HEK293 (cell line): ENCODE measurements around the gene UVSSA.

ENCODE experiments used
- CTCF ChIA-PET: fragments of 350-600 bp; formaldehyde crosslinking; extraction: SDS; loops from one replicate; lab custom pipeline; 2021; ENCODE audit warnings: antibody characterized with exemption; lab: Yijun Ruan, JAX
- POLR2A ChIA-PET: fragments of 300-600 bp; formaldehyde crosslinking; extraction: SDS; loops from one replicate; lab custom pipeline; 2020; ENCODE audit warnings: antibody characterized with exemption, inconsistent platforms; lab: Yijun Ruan, JAX
- H3K27ac ChIP-seq: fragments of 200-500 bp; sonication (Bioruptor generic); 2 replicates; pipeline ENCODE4 v1.5.1; 2014; ENCODE audit warnings: low read depth, low read length, control low read depth, inconsistent platforms; ENCODE audit errors: extremely low read depth
- H3K36me3 ChIP-seq, 2 experiments: fragments of 200-500 bp in 1 of 2; sonication (Bioruptor generic) in 1 of 2; 1 replicate in 1 of 2; 2 replicates in 1 of 2; pipeline ENCODE4 v1.5.1; 2014 to 2017; ENCODE audit warnings: inconsistent platforms in 2 of 2, low read length in 2 of 2; ENCODE audit not compliant: control insufficient read depth in 2 of 2, insufficient read depth in 1 of 2
- H3K4me1 ChIP-seq: fragments of 200-500 bp; sonication (Bioruptor generic); 2 replicates; pipeline ENCODE4 v1.5.1; 2014; ENCODE audit warnings: mild to moderate bottlenecking, low read length, inconsistent platforms; ENCODE audit not compliant: control insufficient read depth, insufficient read depth
- H3K4me3 ChIP-seq: 2 replicates; pipeline ENCODE4 v1.5.1; 2011; ENCODE audit warnings: low read depth, mild to moderate bottlenecking, control low read depth, low read length, moderate library complexity
- H3K9me3 ChIP-seq: fragments of 200-500 bp; sonication (Bioruptor generic); 2 replicates; pipeline ENCODE4 v1.5.1; 2014; ENCODE audit warnings: low read depth, low read length, inconsistent platforms; ENCODE audit not compliant: control insufficient read depth, insufficient read depth
- GLIS2 ChIP-seq: fragments of 450-650 bp; formaldehyde crosslinking; IDR thresholded peaks from 2 replicates; pipeline ENCODE4 v1.5.1; 2016; ENCODE audit warnings: missing biosample characterization, missing genetic modification characterization
- INSM2 ChIP-seq: fragments of 450-650 bp; formaldehyde crosslinking; IDR thresholded peaks from 2 replicates; pipeline ENCODE4 v1.5.1; 2016; ENCODE audit warnings: missing biosample characterization, missing genetic modification characterization
- KLF10 ChIP-seq: fragments of 450-650 bp; IDR thresholded peaks from 2 replicates; pipeline ENCODE4 v1.5.1; 2018; ENCODE audit warnings: missing biosample characterization, mild to moderate bottlenecking, missing genetic modification characterization
- MEIS1 ChIP-seq: sonication (generic); formaldehyde crosslinking; IDR thresholded peaks from 2 replicates; pipeline ENCODE4 v1.8.1; 2022; ENCODE audit warnings: missing genetic modification reagents, mild to moderate bottlenecking, borderline replicate concordance
- SETDB1 ChIP-seq: IDR thresholded peaks from one replicate; pipeline ENCODE4 v1.6.1; 2017; ENCODE audit warnings: mild to moderate bottlenecking, low read length, moderate library complexity, mixed read lengths; ENCODE audit not compliant: insufficient read length
- ZFP69B ChIP-seq: fragments of 450-650 bp; formaldehyde crosslinking; IDR thresholded peaks from 2 replicates; pipeline ENCODE4 v1.5.1; 2016; ENCODE audit warnings: missing biosample characterization, missing genetic modification characterization
- ZNF112 ChIP-seq: fragments of 450-650 bp; formaldehyde crosslinking; IDR thresholded peaks from 2 replicates; pipeline ENCODE4 v1.5.0; 2017; ENCODE audit warnings: missing biosample characterization, missing genetic modification characterization
- ZNF157 ChIP-seq: fragments of 450-650 bp; formaldehyde crosslinking; IDR thresholded peaks from 2 replicates; pipeline ENCODE4 v1.5.1; 2016; ENCODE audit warnings: missing biosample characterization, missing genetic modification characterization
- ZNF16 ChIP-seq: fragments of 450-650 bp; formaldehyde crosslinking; IDR thresholded peaks from 2 replicates; pipeline ENCODE4 v1.5.1; 2016; ENCODE audit warnings: low read depth, missing biosample characterization, missing genetic modification characterization
- ZNF202 ChIP-seq: fragments of 450-650 bp; formaldehyde crosslinking; IDR thresholded peaks from 2 replicates; pipeline ENCODE4 v1.5.1; 2016; ENCODE audit warnings: missing biosample characterization, missing genetic modification characterization, borderline replicate concordance
- ZNF211 ChIP-seq: fragments of 450-650 bp; formaldehyde crosslinking; IDR thresholded peaks from 2 replicates; pipeline ENCODE4 v1.5.1; 2016; ENCODE audit warnings: low read depth, missing biosample characterization, missing genetic modification characterization
- ZNF248 ChIP-seq: fragments of 450-650 bp; formaldehyde crosslinking; IDR thresholded peaks from 2 replicates; pipeline ENCODE4 v1.5.1; 2017; ENCODE audit warnings: missing biosample characterization, missing genetic modification characterization
- ZNF335 ChIP-seq: fragments of 450-650 bp; formaldehyde crosslinking; conservative IDR thresholded peaks from 2 replicates; pipeline ENCODE4 v1.5.1; 2016; ENCODE audit warnings: missing biosample characterization, missing genetic modification characterization
- ZNF391 ChIP-seq: fragments of 450-650 bp; formaldehyde crosslinking; IDR thresholded peaks from 2 replicates; pipeline ENCODE4 v1.5.1; 2016; ENCODE audit warnings: low read depth, missing biosample characterization, missing genetic modification characterization, borderline replicate concordance
- ZNF426 ChIP-seq: fragments of 450-650 bp; formaldehyde crosslinking; IDR thresholded peaks from 2 replicates; pipeline ENCODE4 v1.5.1; 2017; ENCODE audit warnings: missing biosample characterization, missing genetic modification characterization, mild to moderate bottlenecking, inconsistent platforms, moderate library complexity
- ZNF48 ChIP-seq: fragments of 450-650 bp; formaldehyde crosslinking; IDR thresholded peaks from 2 replicates; pipeline ENCODE4 v1.5.1; 2016; ENCODE audit warnings: missing biosample characterization, missing genetic modification characterization
- ZNF549 ChIP-seq: fragments of 450-650 bp; IDR thresholded peaks from 2 replicates; pipeline ENCODE4 v1.5.1; 2018; ENCODE audit warnings: missing biosample characterization, missing genetic modification characterization, mild to moderate bottlenecking, inconsistent platforms, moderate library complexity
- ZNF561 ChIP-seq: fragments of 450-650 bp; IDR thresholded peaks from 2 replicates; pipeline ENCODE4 v1.5.1; 2018; ENCODE audit warnings: missing biosample characterization, missing genetic modification characterization, borderline replicate concordance
- ZNF626 ChIP-seq: fragments of 450-650 bp; sonication (Bioruptor Pico); formaldehyde crosslinking; IDR thresholded peaks from 2 replicates; pipeline ENCODE4 v1.5.1; 2018; ENCODE audit warnings: missing biosample characterization, missing genetic modification characterization, inconsistent platforms
- ZNF629 ChIP-seq: fragments of 450-650 bp; formaldehyde crosslinking; IDR thresholded peaks from 2 replicates; pipeline ENCODE4 v1.5.1; 2017; ENCODE audit warnings: missing biosample characterization, missing genetic modification characterization
- ZNF660 ChIP-seq: fragments of 450-650 bp; IDR thresholded peaks from 2 replicates; pipeline ENCODE4 v1.5.1; 2018; ENCODE audit warnings: missing biosample characterization, mild to moderate bottlenecking, missing genetic modification characterization
- ZNF664 ChIP-seq: fragments of 450-650 bp; formaldehyde crosslinking; IDR thresholded peaks from 2 replicates; pipeline ENCODE4 v1.5.1; 2016; ENCODE audit warnings: missing biosample characterization, missing genetic modification characterization
- ZNF768 ChIP-seq: fragments of 450-650 bp; formaldehyde crosslinking; IDR thresholded peaks from 2 replicates; pipeline ENCODE4 v1.5.1; 2018; ENCODE audit warnings: missing biosample characterization, mild to moderate bottlenecking, missing genetic modification characterization
- ZNF785 ChIP-seq: fragments of 450-650 bp; formaldehyde crosslinking; IDR thresholded peaks from 2 replicates; pipeline ENCODE4 v1.5.1; 2016; ENCODE audit warnings: missing biosample characterization, missing genetic modification characterization
- ZNF837 ChIP-seq: fragments of 450-650 bp; formaldehyde crosslinking; IDR thresholded peaks from 2 replicates; pipeline ENCODE4 v1.5.1; 2016; ENCODE audit warnings: missing biosample characterization, missing genetic modification characterization
- TF ChIP-seq, protein P1 (sequence below): fragments of 450-650 bp; formaldehyde crosslinking; optimal IDR thresholded peaks from 2 replicates; pipeline ENCODE3; 2016; ENCODE audit warnings: missing biosample characterization, mild to moderate bottlenecking, missing genetic modification characterization
- TF ChIP-seq, protein P2 (sequence below): fragments of 450-650 bp; IDR thresholded peaks from 2 replicates; pipeline ENCODE4 v1.5.1; 2018; ENCODE audit warnings: missing biosample characterization, missing genetic modification characterization
- TF ChIP-seq, protein P3 (sequence below): fragments of 450-650 bp; IDR thresholded peaks from 2 replicates; pipeline ENCODE4 v1.5.1; 2018; ENCODE audit warnings: missing biosample characterization, mild to moderate bottlenecking, missing genetic modification characterization
- TF ChIP-seq, protein P4 (sequence below): fragments of 450-650 bp; formaldehyde crosslinking; IDR thresholded peaks from 2 replicates; pipeline ENCODE4 v1.5.1; 2016; ENCODE audit warnings: missing biosample characterization, missing genetic modification characterization
- TF ChIP-seq, protein P5 (sequence below): fragments of 450-650 bp; formaldehyde crosslinking; IDR thresholded peaks from 2 replicates; pipeline ENCODE4 v1.5.1; 2017; ENCODE audit warnings: missing biosample characterization, missing genetic modification characterization

UVSSA gene

DNA sequence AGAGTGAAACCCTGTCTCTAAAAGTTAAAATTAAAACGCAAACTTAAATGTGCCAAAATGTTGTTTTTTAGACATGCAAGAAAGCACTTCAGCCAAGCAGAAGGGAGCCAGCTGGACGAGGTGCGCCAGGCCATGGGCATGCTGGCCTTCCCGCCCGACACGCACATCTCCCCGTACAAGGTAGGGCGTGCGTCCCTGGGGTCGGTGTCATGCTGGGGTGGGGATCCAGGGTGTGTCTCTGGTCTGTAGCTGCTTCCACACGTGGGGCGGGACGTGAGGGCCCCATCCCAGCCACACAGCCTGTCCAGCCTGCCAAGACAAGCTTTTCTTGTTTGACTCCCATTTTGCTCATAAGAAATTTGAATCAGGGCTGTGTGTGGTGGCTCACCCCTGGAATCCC is 14.3 kb upstream of the UVSSA start:
- POLR2A ChIA-PET, result no interaction called here
- Histone ChIP-seq H3K4me1 (no peaks in the 10 kb centered on the region), H3K36me3 (peaks cover 0 to 82% of the 10 kb centered on the region in 2 experiments; a peak in 1 of 3 replicates), H3K4me3 (no peak overlapping the region), H3K9me3 (no peaks in the 10 kb centered on the region), H3K27ac (no peak overlapping the region)
- CTCF ChIA-PET, result no interaction called here
- TF ChIP-seq ZNF626 (no peak), INSM2 (tag by site-specific recombination) (no peak), ZNF549 (tag by site-specific recombination) (no peak), ZNF248 (tag by site-specific recombination) (no peak), ZNF391 (no peak), ZNF664 (tag by site-specific recombination) (no peak), ZNF660 (tag by site-specific recombination) (no peak), ZNF768 (tag by site-specific recombination) (no peak), ZNF16 (tag by site-specific recombination) (no peak), ZNF426 (tag by site-specific recombination) (no peak), SETDB1 (no peak), ZNF112 (tag by site-specific recombination) (no peak), ZNF48 (tag by site-specific recombination) (no peak), ZNF629 (tag by site-specific recombination) (no peak)
- TF ChIP-seq, protein P1, sequence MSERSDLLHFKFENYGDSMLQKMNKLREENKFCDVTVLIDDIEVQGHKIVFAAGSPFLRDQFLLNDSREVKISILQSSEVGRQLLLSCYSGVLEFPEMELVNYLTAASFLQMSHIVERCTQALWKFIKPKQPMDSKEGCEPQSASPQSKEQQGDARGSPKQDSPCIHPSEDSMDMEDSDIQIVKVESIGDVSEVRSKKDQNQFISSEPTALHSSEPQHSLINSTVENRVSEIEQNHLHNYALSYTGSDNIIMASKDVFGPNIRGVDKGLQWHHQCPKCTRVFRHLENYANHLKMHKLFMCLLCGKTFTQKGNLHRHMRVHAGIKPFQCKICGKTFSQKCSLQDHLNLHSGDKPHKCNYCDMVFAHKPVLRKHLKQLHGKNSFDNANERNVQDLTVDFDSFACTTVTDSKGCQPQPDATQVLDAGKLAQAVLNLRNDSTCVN (tag by site-specific recombination), result no peak
- TF ChIP-seq, protein P2, sequence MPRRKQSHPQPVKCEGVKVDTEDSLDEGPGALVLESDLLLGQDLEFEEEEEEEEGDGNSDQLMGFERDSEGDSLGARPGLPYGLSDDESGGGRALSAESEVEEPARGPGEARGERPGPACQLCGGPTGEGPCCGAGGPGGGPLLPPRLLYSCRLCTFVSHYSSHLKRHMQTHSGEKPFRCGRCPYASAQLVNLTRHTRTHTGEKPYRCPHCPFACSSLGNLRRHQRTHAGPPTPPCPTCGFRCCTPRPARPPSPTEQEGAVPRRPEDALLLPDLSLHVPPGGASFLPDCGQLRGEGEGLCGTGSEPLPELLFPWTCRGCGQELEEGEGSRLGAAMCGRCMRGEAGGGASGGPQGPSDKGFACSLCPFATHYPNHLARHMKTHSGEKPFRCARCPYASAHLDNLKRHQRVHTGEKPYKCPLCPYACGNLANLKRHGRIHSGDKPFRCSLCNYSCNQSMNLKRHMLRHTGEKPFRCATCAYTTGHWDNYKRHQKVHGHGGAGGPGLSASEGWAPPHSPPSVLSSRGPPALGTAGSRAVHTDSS (tag by site-specific recombination), result no peak

DNA sequence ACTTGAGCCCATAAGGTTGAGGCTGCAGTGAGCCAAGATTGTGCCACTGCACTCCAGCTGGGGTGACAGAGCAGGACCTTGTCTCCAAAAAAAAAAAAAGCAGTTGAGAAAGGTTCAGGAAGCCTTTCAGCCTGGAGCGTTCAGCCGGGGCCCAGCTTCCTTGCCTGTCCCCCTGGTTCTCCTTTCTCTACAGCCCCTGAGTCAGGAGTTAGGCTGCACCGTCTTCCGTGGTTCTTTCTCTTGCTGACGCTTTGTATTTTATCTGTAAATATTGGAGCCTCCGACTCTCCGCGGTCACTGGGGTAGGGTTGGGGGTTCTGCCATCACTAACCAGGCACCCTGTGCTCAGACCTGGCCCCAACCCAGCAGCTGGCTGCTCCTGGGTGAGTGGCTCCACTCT is 13.8 kb upstream of the UVSSA start:
- ChIA-PET CTCF (no interaction called here), POLR2A (no interaction called here)
- no peak overlapping the region for H3K27ac ChIP-seq
- no peak overlapping the region for H3K4me3 ChIP-seq
- H3K36me3 ChIP-seq, result peaks cover 0 to 82% of the 10 kb centered on the region in 2 experiments; a peak in 1 of 3 replicates
- TF ChIP-seq ZNF157 (no peak), ZFP69B (tag by site-specific recombination) (no peak), ZNF202 (tag by site-specific recombination) (no peak), MEIS1 (CRISPR knock-in tag) (no peak), GLIS2 (no peak), ZNF785 (tag by site-specific recombination) (no peak), ZNF335 (tag by site-specific recombination) (no peak), ZNF211 (tag by site-specific recombination) (no peak), KLF10 (no peak), ZNF561 (tag by site-specific recombination) (no peak), ZNF837 (tag by site-specific recombination) (no peak)
- TF ChIP-seq, protein P3, sequence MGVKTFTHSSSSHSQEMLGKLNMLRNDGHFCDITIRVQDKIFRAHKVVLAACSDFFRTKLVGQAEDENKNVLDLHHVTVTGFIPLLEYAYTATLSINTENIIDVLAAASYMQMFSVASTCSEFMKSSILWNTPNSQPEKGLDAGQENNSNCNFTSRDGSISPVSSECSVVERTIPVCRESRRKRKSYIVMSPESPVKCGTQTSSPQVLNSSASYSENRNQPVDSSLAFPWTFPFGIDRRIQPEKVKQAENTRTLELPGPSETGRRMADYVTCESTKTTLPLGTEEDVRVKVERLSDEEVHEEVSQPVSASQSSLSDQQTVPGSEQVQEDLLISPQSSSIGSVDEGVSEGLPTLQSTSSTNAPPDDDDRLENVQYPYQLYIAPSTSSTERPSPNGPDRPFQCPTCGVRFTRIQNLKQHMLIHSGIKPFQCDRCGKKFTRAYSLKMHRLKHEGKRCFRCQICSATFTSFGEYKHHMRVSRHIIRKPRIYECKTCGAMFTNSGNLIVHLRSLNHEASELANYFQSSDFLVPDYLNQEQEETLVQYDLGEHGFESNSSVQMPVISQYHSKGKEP (tag by site-specific recombination), result no peak
- TF ChIP-seq, protein P4, sequence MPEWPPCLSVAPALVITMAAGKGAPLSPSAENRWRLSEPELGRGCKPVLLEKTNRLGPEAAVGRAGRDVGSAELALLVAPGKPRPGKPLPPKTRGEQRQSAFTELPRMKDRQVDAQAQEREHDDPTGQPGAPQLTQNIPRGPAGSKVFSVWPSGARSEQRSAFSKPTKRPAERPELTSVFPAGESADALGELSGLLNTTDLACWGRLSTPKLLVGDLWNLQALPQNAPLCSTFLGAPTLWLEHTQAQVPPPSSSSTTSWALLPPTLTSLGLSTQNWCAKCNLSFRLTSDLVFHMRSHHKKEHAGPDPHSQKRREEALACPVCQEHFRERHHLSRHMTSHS (tag by site-specific recombination), result no peak
- TF ChIP-seq, protein P5, sequence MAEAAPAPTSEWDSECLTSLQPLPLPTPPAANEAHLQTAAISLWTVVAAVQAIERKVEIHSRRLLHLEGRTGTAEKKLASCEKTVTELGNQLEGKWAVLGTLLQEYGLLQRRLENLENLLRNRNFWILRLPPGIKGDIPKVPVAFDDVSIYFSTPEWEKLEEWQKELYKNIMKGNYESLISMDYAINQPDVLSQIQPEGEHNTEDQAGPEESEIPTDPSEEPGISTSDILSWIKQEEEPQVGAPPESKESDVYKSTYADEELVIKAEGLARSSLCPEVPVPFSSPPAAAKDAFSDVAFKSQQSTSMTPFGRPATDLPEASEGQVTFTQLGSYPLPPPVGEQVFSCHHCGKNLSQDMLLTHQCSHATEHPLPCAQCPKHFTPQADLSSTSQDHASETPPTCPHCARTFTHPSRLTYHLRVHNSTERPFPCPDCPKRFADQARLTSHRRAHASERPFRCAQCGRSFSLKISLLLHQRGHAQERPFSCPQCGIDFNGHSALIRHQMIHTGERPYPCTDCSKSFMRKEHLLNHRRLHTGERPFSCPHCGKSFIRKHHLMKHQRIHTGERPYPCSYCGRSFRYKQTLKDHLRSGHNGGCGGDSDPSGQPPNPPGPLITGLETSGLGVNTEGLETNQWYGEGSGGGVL (tag by site-specific recombination), result no peak
- H3K4me1 ChIP-seq, result no peaks in the 10 kb centered on the region
- H3K9me3 ChIP-seq, result no peaks in the 10 kb centered on the region
